GM21723 (cell line): ENCODE measurements around the gene LHPP.

Source experiments
- ATAC-seq: cut with Tn5 transposase; IDR thresholded peaks from one replicate; pipeline ENCODE4 v1.9.1; 2021; ENCODE audit warnings: mild to moderate bottlenecking, moderate library complexity; ENCODE audit not compliant: unreplicated experiment

The LHPP gene

DNA sequence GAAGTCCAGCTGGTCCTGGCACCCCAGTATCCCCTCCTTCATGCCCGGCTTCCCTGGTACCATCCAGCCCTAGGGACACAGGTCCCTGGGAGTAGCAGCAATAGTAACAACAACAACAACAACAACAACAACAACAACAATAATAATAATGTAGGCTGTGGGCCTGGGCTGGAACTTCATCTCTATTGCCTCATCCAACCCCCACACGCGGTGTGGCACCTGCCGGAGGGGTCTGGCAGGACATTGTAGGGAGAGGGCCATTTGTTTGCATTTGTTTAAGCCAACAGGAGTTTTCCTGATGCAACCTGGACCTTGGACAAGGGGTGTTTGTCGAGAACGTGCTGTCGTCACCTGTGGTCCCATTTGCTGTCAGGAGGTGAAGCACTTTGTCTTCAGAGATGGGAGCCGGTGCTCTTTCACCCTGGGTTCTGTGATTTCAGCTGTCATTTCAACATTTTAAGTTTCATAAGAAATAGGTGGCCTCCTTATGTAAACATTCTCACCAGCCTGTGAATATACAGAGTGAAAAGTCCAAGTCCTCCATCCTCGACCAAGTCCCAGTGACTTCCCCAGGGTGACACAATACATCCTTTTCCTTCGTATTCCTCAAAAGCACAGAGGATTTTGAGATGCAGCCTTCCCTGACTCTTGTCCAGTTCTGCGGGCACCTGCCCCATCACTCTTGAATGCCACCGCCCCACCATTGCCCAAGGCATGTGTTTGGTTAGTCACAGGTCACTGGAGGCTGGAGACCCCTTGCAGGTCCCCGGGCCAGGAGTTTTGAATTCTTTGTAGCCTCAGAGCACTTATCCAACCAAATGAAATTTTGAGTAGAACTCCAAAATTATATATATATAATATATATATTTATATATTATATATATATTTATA lies 9.2 kb downstream of the LHPP start:
- ATAC-seq: no peak

GRCh38 chr10:124472071-124472470 lies 10.4 kb downstream of the LHPP start:
- ATAC-seq: no peak

DNA sequence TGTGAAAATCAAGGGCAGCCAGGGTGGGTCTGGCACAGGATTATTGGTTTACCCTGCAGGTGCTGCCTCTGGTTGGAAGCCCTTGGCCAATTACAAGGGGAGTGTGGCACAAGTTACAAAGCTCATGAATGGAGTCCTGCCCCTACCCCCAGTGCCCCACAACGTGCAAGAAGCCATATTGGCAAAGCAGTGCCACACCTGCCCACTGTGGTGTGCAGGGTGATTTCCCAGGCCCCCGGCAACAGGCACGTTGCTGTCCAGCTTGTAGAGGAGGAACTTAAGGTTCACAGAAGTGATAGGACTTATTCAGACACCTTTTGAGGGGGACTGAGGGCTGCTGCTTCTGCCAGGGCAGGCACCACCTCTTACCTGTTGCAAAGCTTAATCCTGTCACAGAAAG lies 11.4 kb downstream of the LHPP start:
- no peak for ATAC-seq

DNA sequence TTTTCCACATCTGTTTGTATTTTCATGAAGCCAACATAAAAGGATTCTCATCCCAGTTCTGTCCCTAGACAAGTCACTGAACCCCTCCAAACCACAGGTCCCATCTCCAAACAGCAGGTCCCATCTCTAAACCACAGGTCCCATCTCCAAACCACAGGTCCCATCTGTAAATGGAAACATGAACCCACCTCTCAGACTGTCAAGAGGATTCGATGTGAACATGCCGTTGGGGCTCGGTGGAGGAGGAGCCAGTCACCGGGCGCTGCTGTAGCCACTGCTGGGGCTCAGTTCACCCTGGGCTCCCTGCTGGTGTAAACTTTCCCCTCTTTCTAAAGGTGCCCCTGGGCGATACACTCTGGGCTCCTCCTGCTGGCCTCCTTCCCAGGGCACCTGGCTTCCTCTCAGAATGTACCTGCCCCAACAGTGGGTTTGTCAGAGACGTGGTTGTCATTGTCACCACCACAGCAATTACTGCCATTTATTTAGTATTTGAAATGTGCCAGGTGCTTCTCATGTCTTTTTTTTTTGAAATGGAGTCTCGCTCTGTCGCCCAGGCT lies 13.0 kb downstream of the LHPP start:
- no peak for ATAC-seq

GRCh38 chr10:124476043-124476725 lies 14.6 kb downstream of the LHPP start:
- no peak for ATAC-seq

DNA sequence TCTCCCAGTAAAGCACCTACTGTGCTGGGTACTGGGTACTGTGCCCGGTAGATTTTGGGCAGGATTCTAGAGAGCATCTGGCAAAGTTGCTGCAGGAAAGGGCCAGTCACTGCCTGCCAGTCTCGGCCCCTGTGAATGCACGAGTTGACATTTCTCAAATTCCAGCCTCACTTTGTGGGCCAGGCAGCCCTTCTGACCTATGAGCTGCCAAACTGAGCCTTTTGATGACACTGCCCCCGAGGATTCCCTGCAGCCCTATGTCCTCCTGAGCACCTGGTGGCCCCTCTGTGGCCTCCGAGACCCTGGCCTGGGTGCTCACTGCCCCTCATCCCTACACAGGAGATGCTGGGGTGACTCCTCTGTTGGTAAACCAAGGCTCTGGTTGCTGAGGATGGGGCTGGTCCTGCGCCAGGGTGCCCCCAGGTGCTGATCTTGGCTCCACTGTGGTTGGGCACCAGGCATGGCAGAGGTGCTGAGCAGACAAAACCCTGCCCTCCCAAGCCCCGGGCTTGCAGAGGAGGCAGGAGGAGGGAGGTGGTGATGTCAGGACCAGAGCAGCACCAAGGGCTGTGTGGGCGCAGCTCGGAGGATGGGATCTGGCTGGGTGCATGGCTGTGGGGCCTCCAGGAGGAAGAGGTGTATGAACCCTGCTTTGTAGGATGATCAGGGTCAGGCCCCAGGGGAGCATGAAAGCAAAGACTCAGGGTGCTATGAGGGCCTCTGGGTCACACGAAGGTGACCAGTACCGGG lies 16.2 kb downstream of the LHPP start:
- ATAC-seq: no peak

- ATAC-seq: no peak
Observed at GRCh38 chr10:124478515-124478914, 16.9 kb downstream of the LHPP start.

DNA sequence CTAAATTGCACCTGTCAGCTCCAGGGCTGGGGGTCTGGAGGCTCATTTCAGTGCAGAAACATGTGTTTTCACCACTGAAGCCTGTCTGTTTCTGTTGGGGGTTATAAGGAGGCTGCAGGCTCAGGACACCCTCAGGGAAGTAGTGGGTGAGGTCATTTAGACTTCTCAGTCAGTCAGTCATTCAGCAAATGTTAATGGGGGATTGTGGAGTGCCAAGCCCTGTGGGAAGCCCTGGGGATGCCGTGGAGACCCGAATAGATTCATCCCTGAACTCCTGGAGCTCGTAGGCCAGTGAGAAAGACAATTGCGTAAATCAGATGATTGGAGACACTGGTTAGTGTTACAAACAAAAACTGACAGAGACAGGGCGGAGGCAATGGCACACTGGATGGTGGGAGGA lies 19.2 kb downstream of the LHPP start:
- no peak for ATAC-seq

DNA sequence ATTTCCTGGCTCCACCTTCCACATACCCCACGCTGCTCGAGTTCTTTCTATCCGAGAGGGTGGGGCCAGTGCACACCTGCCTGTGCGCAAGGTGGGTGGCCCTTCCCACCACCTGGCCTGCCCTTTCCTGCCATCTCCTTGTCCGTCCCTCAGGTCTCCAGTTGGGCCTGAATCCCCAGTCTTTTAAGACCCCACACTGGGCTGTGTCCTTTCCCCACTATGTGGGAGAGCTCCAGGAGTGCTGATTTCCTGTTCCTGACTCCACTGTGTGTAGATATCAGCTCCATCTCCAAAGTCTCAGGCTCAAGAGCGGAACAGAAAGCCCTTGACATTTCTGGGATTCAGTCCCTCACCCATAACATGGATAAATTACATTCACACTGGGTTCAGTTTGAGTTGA lies 20.1 kb downstream of the LHPP start:
- no peak for ATAC-seq

- ATAC-seq: no peak
Observed at GRCh38 chr10:124482236-124482800, 20.7 kb downstream of the LHPP start.

- ATAC-seq: no peak
Observed at GRCh38 chr10:124482876-124483275, 21.3 kb downstream of the LHPP start.

DNA sequence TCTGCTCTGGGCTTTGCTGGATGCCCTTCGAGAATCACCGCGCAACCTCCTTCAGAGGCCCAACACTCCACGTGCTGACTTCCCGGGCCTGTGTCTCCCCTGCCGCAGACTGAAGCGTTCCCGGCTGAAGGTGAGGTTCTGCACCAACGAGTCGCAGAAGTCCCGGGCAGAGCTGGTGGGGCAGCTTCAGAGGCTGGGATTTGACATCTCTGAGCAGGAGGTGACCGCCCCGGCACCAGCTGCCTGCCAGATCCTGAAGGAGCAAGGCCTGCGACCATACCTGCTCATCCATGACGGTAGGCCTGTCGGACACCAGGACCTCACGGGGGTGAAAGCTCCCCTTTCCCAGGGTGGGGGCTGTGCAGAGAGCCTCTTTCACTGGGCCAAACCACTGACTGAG lies 22.4 kb downstream of the LHPP start:
- ATAC-seq: no peak

DNA sequence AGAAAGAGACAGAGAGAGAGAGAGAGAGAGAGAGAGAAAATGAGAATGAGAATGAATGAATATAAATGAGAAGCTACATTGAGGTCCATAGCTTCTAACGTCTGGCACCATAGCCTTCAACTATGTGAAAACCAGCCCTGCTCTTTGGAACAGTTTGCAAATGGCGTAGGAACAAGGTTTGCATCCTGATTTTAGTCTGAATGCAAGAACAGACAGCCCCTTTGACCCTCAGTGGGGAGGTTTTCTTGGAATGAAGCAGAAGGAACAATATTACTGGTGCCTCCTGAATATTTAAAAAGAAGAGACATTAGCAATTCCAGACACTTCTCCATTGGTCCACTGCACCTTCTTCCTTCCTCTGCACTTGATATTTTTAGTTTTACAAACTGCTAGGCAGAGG lies 23.0 kb downstream of the LHPP start:
- ATAC-seq: no peak

GRCh38 chr10:124486635-124487034 lies 25.0 kb downstream of the LHPP start:
- ATAC-seq: no peak

DNA sequence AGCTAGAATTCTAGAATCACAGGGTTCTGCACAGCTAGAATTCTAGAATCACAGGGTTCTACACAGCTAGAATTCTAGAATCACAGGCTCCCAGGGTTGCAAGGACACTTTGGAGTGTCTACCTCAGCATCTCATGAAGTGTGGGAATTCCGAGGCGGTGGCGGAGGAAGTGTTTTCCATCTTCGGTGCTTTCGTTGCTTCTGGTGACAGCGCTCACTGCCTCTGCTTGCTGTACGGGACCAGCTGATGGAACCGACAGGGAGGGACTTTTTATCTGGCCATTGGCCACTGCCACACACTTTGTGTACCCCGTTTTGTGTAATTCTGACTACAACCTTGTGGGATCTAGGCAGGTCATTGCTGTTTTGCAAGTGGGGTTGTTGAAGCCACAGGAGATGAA lies 29.5 kb downstream of the LHPP start:
- ATAC-seq: no peak

- no peak for ATAC-seq
Observed at GRCh38 chr10:124492266-124492665, 30.6 kb downstream of the LHPP start.

DNA sequence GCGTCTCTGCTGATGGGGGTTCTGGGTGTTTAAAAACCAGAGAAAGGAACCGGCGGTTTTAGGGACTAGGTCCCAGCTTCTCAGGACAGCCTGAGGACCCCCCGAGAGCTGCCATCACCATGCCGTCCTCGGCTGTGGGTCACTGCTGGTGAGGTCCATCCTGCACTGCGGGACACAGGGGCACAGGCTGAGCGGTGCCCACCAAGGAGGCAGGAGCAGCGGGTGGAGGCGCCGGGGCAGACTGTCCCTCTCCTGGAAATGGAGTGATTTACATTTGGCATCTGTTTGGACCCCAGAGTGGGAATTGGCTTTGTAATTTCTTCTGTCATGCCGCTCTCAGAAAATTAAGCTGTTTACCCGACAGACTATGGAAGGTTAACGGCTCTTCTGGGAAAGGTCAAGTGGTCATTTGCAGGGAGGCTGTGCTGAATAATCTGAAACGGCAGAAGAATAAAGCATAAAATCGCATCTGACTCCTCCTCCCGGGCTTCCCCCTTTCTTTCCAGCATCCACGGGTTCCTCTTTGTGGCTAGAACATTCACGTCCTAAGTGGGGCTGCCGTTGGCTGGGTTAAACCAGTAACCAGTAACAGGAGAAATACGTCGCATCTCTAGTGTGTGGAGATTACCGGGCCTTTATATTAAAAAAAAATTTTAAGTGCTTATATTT lies 31.7 kb downstream of the LHPP start:
- no peak for ATAC-seq

DNA sequence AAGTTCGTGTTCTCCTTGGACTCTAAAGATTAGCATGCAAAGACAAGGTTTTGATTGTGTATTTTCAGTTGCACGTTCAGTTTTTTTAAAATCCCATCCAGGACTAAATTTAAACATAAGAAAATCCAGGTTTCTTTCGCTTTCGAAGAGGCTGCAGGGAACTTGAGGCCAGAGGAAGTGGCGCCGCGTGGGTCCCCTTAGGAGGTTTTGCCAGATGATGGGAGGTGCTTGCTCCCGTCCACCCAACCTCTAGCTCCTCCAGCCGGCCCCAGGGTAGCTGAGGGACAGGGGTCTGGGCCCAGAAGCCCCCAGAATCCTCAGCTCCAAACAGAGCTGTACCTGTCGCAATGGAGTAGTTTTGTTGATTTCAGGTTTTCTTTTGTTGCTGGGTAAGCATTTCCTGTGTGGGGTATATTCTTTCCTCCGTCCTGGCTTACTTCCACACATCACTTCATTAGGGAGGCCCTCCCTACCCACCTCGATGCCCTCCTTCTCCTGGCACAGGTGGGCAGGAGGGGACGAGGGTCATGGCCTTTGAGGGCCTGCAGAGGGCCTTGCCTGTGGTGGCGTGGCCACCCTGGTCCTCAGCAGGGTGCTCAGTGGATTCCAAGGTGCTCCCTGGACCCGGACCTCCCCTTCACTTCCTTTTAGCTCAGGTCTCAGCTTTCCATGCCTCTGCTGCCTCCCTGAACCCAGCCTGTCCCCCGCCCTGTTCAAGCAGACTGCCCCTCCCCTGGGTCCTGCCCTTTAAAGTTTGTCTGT lies 32.6 kb downstream of the LHPP start:
- no peak for ATAC-seq

GRCh38 chr10:124495162-124495561 lies 33.5 kb downstream of the LHPP start:
- ATAC-seq: no peak

DNA sequence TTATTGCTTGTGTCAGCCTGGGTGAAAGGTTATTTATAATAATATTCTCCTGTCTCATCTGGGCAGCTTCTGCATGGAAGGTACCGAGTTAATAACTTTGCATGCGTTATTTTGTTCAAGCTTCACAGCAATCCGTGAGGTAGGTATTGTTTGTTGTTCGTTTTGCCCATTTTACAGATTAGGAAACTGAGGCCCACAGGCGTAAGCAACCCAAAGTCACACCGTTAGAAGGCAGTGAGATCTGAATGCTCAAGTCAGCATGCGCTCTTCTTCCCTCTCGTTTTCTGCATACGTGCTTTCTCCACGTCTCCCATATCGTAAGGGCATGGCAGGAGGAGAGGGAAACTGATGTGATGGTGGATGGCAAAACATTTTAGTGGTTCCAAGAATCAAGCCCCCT lies 34.1 kb downstream of the LHPP start:
- ATAC-seq: no peak
